HepG2 (cell line): ENCODE data around the gene LRRC42. TPM values are rescaled to one million over a fixed set of nuclear protein-coding genes. Genes with fewer than 3 reads are reported as not detected.

ENCODE experiments used
- CENPT ChIP-seq: sonication (generic); formaldehyde crosslinking; IDR thresholded peaks from 2 replicates; pipeline ENCODE4 v1.8.0; 2022; ENCODE audit warnings: low read depth, mild to moderate bottlenecking, moderate library complexity, missing genetic modification reagents
- CREB3 ChIP-seq: sonication (generic); formaldehyde crosslinking; IDR thresholded peaks from 2 replicates; pipeline ENCODE4 v1.5.0; 2020; ENCODE audit warnings: missing genetic modification reagents
- DRAP1 ChIP-seq: IDR thresholded peaks from 2 replicates; pipeline ENCODE4 v1.6.1; 2016; ENCODE audit warnings: missing genetic modification reagents, missing compliant biosample characterization
- ETS1 ChIP-seq: sonication (generic); formaldehyde crosslinking; IDR thresholded peaks from 2 replicates; pipeline ENCODE4 v1.4.0; 2020; ENCODE audit warnings: missing genetic modification reagents
- HMG20B ChIP-seq: conservative IDR thresholded peaks from 2 replicates; pipeline ENCODE4 v1.6.1; 2016; ENCODE audit warnings: missing genetic modification reagents, missing compliant biosample characterization
- MLXIP ChIP-seq: sonication (generic); formaldehyde crosslinking; IDR thresholded peaks from 2 replicates; pipeline ENCODE4 v1.9.0; 2021; ENCODE audit warnings: missing genetic modification reagents, borderline replicate concordance
- NCOA2 ChIP-seq: sonication (generic); formaldehyde crosslinking; IDR thresholded peaks from 2 replicates; pipeline ENCODE4 v1.8.0; 2022; ENCODE audit warnings: inconsistent platforms
- NR2F1 ChIP-seq, 2 experiments: fragments of 450-650 bp in 1 of 2; formaldehyde crosslinking in 1 of 2; IDR thresholded peaks; 2 replicates each; pipeline versions ENCODE4 v1.5.0 to v1.6.1; 2016 to 2020; ENCODE audit warnings: mild to moderate bottlenecking in 1 of 2, missing compliant biosample characterization in 1 of 2, missing genetic modification reagents in 1 of 2, moderate library complexity in 1 of 2
- RAD21 ChIP-seq: fragments of 450-650 bp; formaldehyde crosslinking; IDR thresholded peaks from 2 replicates; pipeline ENCODE4 v1.5.0; 2020; ENCODE audit warnings: mild to moderate bottlenecking
- SNAPC2 ChIP-seq: sonication (generic); formaldehyde crosslinking; IDR thresholded peaks from 2 replicates; pipeline ENCODE4 v1.8.1; 2022; ENCODE audit warnings: mild to moderate bottlenecking, missing genetic modification reagents
- TFE3 ChIP-seq: IDR thresholded peaks from 2 replicates; pipeline ENCODE4 v1.6.1; 2016
- ZBTB37 ChIP-seq: sonication (generic); formaldehyde crosslinking; IDR thresholded peaks from 2 replicates; pipeline ENCODE4 v1.4.0; 2020; ENCODE audit warnings: mild to moderate bottlenecking, missing genetic modification reagents
- ZNF230 ChIP-seq: sonication (generic); formaldehyde crosslinking; IDR thresholded peaks from 2 replicates; pipeline ENCODE4 v1.4.0; 2020; ENCODE audit warnings: mild to moderate bottlenecking, missing genetic modification reagents
- ZNF317 ChIP-seq: sonication (generic); formaldehyde crosslinking; IDR thresholded peaks from 2 replicates; pipeline ENCODE4 v1.5.0; 2020; ENCODE audit warnings: mild to moderate bottlenecking, missing genetic modification reagents
- ZNF33A ChIP-seq: sonication (generic); formaldehyde crosslinking; IDR thresholded peaks from 2 replicates; pipeline ENCODE4 v1.5.1; 2020; ENCODE audit warnings: missing genetic modification reagents, mild to moderate bottlenecking, moderate library complexity, borderline replicate concordance
- ZNF468 ChIP-seq: sonication (generic); formaldehyde crosslinking; IDR thresholded peaks from 2 replicates; pipeline ENCODE4 v1.8.0; 2022; ENCODE audit warnings: mild to moderate bottlenecking, moderate library complexity, missing genetic modification reagents
- ZNF652 ChIP-seq: IDR thresholded peaks from 2 replicates; pipeline ENCODE4 v1.6.1; 2016; ENCODE audit warnings: low read depth, borderline replicate concordance
- ZNF674 ChIP-seq: sonication (generic); formaldehyde crosslinking; IDR thresholded peaks from 2 replicates; pipeline ENCODE4 v1.5.0; 2020; ENCODE audit warnings: low read depth, mild to moderate bottlenecking, missing genetic modification reagents
- ZNF816 ChIP-seq: sonication (generic); formaldehyde crosslinking; IDR thresholded peaks from 2 replicates; pipeline ENCODE4 v1.8.0; 2022; ENCODE audit warnings: missing genetic modification reagents, mild to moderate bottlenecking, borderline replicate concordance
- ZSCAN29 ChIP-seq: sonication (generic); formaldehyde crosslinking; conservative IDR thresholded peaks from 2 replicates; pipeline ENCODE4 v1.4.0; 2020; ENCODE audit warnings: mild to moderate bottlenecking, missing genetic modification reagents
- polyA plus RNA-seq, 8 experiments: library from polyadenylated mRNA; depleted of rRNA in 3 of 8; stranded (reverse) in 7 of 8; unstranded in 1 of 8; fragments of >200 nt; fragmentation: Illumina TruSeq in 4 of 8; extraction: Trizol in 4 of 8; gene quantifications; 2 replicates each; pipeline versions ENCODE4 v1.2.1 to v1.2.3, GENCODE V29; 2011 to 2016; ENCODE audit warnings: low read depth in 4 of 8, missing spikeins in 1 of 8, mixed read lengths in 1 of 8; ENCODE audit not compliant: insufficient read depth in 1 of 8
- total RNA-seq, 5 experiments: library from RNA; depleted of rRNA; stranded (reverse); fragments of >200 nt; fragmentation: Illumina TruSeq; extraction: Trizol; gene quantifications; 2 replicates each; pipeline ENCODE4 v1.2.3, GENCODE V29; 2016; ENCODE audit warnings: low read depth in 1 of 5

LRRC42 gene
- total and polyA plus RNA-seq, 2 of the 13 experiments (the other 11 are each of a cell fraction or from before 2014, with no cell fraction given), result 30.6 to 43.6 TPM

- TF ChIP-seq SNAPC2 (CRISPR knock-in tag), result peak; percentile 62; the same call in 1 of the 2 replicates
- no peak for TF ChIP-seq CREB3
- no peak for TF ChIP-seq CENPT (CRISPR knock-in tag)
- no peak for TF ChIP-seq ZNF674 (CRISPR knock-in tag)
- TF ChIP-seq ZNF652 (CRISPR knock-in tag), result no peak
- no peak for TF ChIP-seq NR2F1 (CRISPR knock-in tag; IDR thresholded peaks at IDR 0.05)
- TF ChIP-seq ZNF33A (CRISPR knock-in tag), result no peak
- TF ChIP-seq NCOA2, result peak; percentile 65; the same call in 1 of the 2 replicates
- no peak for TF ChIP-seq RAD21 (CRISPR knock-in tag)
- no peak for TF ChIP-seq ETS1
- no peak for TF ChIP-seq ZNF816 (CRISPR knock-in tag)
- TF ChIP-seq HMG20B (CRISPR knock-in tag), result no peak
- TF ChIP-seq ZSCAN29 (CRISPR knock-in tag), result no peak
- no peak for TF ChIP-seq ZBTB37
- TF ChIP-seq ZNF230 (CRISPR knock-in tag), result no peak
- 0 out of 2 replicates have a peak, but pooled peaks have one; percentile 11 for TF ChIP-seq DRAP1
- TF ChIP-seq ZNF468, result no peak
- TF ChIP-seq TFE3 (CRISPR knock-in tag), result 0 out of 2 replicates have a peak, but pooled peaks have one; percentile 31
- TF ChIP-seq MLXIP (CRISPR knock-in tag), result no peak
- TF ChIP-seq ZNF317 (CRISPR knock-in tag), result 0 out of 2 replicates have a peak, but pooled peaks have one; percentile 20
Observed at GRCh38 chr1:53982034-53982762, 36.0 kb downstream of the LRRC42 start (continued).
